ENCODE data around the gene ACSM5.
"Not testable (repeated sequence)": the region's sequence is repeated elsewhere in the genome, so short reads cannot be mapped to it uniquely, and the experiment has no call there.

The ACSM5 gene

DNA sequence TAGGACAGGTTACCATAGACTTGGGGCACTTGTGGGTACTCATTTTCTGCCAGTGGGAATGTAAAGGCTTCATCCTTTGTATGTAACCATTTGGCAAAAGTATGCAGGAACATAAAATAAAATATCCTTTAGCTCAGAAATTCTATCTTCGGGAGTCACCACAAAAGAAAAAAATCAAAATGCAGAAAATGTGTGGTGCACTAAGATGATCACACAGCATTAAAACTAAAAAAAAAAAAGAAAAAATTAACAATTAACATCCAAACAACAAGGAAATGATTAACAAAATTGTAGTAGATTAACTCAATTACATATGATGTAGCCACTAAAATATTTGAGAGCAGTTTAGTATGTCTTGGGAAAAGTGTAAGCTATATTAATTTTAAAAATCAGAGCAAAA lies 31.4 kb downstream of the ACSM5 start:
- not testable (repeated sequence) for H3K4me3 Mint-ChIP-seq; DNase-seq (ENCODE audit: low spot score in 2 of 2); H3K27ac Mint-ChIP-seq (ENCODE audit: low read depth); H3K9me3 Mint-ChIP-seq; H3K27me3 Mint-ChIP-seq; H3K4me1 Mint-ChIP-seq; ATAC-seq (replicated peaks; ENCODE audit: extremely low read depth, poor library complexity, severe bottlenecking); H3K36me3 Mint-ChIP-seq (ENCODE audit: insufficient read depth)

DNA sequence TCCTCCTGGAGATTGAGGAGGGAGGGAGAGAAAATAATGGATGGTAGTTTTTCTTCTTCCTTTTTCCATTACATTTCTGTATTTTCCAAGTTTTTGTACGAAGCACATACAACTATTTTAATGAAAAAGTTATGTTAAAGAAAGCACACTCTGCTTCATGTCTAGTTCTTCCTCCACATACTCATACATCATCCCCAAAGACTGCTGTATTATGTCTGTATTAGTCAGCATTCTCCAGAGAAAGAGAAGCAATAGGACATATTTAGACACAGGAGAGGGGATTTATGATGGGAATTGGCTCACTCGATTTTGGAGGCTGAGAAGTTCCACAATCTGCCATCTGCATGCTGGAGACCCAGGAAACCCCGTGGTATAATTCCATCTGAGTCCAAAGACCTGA lies 31.9 kb downstream of the ACSM5 start:
- no peak overlapping the region for H3K4me3 Mint-ChIP-seq
- H3K27ac Mint-ChIP-seq (ENCODE audit: low read depth): no peak overlapping the region
- H3K36me3 Mint-ChIP-seq (ENCODE audit: insufficient read depth): no peaks in the 10 kb centered on the region
- no peak for DNase-seq (ENCODE audit: low spot score in 2 of 2)
- ATAC-seq (replicated peaks; ENCODE audit: extremely low read depth, poor library complexity, severe bottlenecking): no peak
- no peaks in the 10 kb centered on the region for H3K4me1 Mint-ChIP-seq
- H3K9me3 Mint-ChIP-seq: no peaks in the 10 kb centered on the region
- no peaks in the 10 kb centered on the region for H3K27me3 Mint-ChIP-seq

DNA sequence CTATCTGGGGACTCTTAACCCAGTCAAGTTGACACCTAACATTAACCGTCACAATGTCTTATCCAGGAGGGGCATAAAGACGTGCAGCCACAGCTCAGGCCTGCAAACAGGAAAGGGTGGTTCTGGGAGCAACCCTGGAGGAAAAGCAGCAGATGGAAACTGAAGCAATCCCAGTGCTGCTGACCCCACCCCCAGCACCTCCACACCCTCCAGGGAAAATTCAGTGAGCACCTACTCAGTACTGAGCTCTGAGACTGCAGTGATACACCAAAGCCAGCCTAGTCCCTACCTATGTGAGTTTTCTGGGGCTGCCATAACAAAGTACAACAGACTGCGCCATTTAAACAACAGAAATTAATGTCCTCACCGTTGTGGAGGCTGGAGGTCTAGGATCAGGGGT lies 32.5 kb downstream of the ACSM5 start:
- H3K9me3 Mint-ChIP-seq; H3K27me3 Mint-ChIP-seq; H3K4me1 Mint-ChIP-seq; H3K4me3 Mint-ChIP-seq; DNase-seq (ENCODE audit: low spot score in 2 of 2); ATAC-seq (replicated peaks; ENCODE audit: extremely low read depth, poor library complexity, severe bottlenecking); H3K36me3 Mint-ChIP-seq (ENCODE audit: insufficient read depth); H3K27ac Mint-ChIP-seq (ENCODE audit: low read depth): not testable (repeated sequence)

DNA sequence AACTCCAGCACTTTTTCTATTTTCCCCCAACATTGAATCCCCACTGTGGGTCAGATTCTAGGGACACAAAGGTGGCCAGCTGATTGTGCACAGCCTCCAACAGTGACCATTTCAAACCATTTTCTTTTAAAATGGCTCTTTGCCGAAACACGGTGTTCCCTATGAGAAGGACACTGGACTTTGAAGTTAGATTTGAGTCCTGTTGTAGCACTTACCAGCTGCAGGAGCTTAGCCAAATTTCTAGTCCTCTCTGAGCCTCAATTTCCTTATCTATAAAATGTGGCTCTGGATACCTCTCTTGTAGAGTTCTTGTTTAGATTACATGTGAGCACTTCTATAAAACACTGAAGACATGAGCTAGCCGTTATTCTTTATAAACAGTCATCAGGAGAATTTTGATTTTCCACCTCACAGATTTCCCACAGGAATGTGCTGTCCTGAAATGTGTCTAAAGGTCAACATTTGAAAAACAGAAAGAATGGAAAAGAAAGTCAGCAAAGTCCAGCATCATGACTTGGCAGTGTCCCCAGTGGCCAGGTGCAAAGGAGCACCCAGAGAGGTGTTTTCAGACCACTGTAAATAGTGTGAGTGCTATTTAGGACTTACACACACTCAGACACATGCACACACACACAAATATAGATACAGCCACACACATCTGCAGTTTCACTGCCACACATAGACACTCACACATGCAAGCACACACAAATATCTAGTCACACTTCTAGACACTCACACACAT lies 37.5 kb downstream of the ACSM5 start:
- H3K4me3 Mint-ChIP-seq; H3K4me1 Mint-ChIP-seq; H3K27ac Mint-ChIP-seq (ENCODE audit: low read depth); ATAC-seq (replicated peaks; ENCODE audit: extremely low read depth, poor library complexity, severe bottlenecking); H3K9me3 Mint-ChIP-seq; H3K27me3 Mint-ChIP-seq; H3K36me3 Mint-ChIP-seq (ENCODE audit: insufficient read depth); DNase-seq (ENCODE audit: low spot score in 2 of 2): not testable (repeated sequence)

DNA sequence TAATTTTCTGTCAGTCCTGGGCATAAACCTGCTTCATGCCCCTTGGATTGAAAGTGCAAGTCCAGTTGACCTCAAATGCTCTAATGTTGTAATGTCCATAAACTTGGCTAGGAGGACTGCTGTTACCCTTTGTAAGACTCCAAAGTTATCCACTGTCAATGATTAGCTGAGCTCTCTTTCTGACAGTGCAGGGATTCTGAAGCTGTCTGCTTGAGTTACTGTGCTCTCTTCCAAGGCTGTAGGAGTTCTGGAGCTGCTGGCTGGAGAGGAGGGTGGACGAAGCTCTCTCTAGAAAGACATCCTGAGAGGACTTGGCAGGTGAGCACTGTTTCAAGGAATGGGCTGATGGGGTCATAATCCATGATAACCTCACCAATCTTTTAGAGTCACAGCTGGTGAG lies 42.0 kb downstream of the ACSM5 start, which contains the start of gene ACSM2A:
Gene ACSM2A, plus strand, starts transcription at position 158 of the 400 bp plus-strand sequence. CDS start 8,594 bp downstream, outside the sequence.
- not testable (repeated sequence) for H3K4me1 Mint-ChIP-seq; H3K27me3 Mint-ChIP-seq; H3K27ac Mint-ChIP-seq (ENCODE audit: low read depth); ATAC-seq (replicated peaks; ENCODE audit: extremely low read depth, poor library complexity, severe bottlenecking); H3K9me3 Mint-ChIP-seq; H3K36me3 Mint-ChIP-seq (ENCODE audit: insufficient read depth); H3K4me3 Mint-ChIP-seq; DNase-seq (ENCODE audit: low spot score in 2 of 2)

DNA sequence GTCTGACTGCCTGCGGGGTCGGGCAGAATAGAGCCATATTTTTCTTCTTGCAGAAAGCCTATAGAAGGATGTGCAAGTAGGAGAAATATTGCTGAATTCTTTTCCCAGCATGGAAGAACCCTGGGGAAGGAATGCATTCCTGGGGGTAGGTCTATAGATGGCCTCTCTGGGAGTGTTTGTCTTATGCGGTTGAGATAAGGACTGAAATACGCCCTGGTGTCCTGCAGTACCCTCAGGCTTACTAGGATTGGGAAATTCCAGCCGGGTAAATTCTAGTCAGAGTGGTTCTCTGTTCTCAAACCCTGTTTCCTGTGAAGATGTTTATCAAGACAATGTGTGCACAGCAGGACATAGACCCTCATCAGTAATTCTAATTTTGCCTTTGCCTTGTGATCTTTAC lies 44.3 kb downstream of the ACSM5 start:
- H3K4me1 Mint-ChIP-seq; H3K27me3 Mint-ChIP-seq; ATAC-seq (replicated peaks; ENCODE audit: extremely low read depth, poor library complexity, severe bottlenecking); H3K36me3 Mint-ChIP-seq (ENCODE audit: insufficient read depth); H3K27ac Mint-ChIP-seq (ENCODE audit: low read depth); DNase-seq (ENCODE audit: low spot score in 2 of 2); H3K4me3 Mint-ChIP-seq; H3K9me3 Mint-ChIP-seq: not testable (repeated sequence)

DNA sequence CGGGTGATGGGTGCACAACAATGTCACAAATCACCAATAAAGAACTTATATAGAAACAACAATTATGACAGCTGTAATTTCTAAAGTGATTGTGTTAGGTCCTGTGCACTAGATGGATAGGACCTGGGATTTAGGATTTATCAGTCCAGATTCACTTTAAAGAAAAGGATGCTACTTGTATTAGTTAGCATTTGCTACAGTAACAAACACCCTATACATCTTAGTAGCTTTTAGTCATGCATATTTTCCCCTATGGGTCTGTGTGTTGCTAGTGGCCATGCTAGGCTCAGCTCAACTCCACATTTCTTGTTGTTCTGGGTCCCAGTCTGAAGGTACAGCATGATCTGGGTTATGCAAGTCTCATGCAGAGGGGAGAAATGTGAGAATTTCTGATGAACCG lies 49.9 kb downstream of the ACSM5 start:
- H3K4me1 Mint-ChIP-seq; DNase-seq (ENCODE audit: low spot score in 2 of 2); H3K9me3 Mint-ChIP-seq; H3K27me3 Mint-ChIP-seq; H3K27ac Mint-ChIP-seq (ENCODE audit: low read depth); H3K36me3 Mint-ChIP-seq (ENCODE audit: insufficient read depth); ATAC-seq (replicated peaks; ENCODE audit: extremely low read depth, poor library complexity, severe bottlenecking); H3K4me3 Mint-ChIP-seq: not testable (repeated sequence)

DNA sequence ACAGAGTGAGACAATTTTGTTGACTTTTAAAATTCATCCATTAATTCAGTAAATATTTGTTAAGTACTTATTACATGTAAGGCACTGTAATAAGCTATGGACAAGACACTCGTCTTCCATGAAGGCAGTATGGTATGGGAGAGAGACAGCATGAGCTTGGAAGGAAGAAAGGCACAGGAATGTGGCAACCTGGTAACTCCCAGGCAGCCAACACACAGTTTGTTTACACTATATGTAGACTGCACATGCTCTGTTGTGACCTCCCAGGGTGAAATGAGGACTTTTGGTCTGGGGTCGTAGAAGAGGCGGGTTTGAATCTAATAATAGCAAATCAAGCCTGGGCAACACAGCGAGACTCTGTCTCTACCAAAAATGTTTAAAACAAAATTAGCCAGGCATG lies 51.0 kb downstream of the ACSM5 start:
- not testable (repeated sequence) for ATAC-seq (replicated peaks; ENCODE audit: extremely low read depth, poor library complexity, severe bottlenecking); DNase-seq (ENCODE audit: low spot score in 2 of 2); H3K27me3 Mint-ChIP-seq; H3K9me3 Mint-ChIP-seq; H3K4me3 Mint-ChIP-seq; H3K27ac Mint-ChIP-seq (ENCODE audit: low read depth); H3K4me1 Mint-ChIP-seq; H3K36me3 Mint-ChIP-seq (ENCODE audit: insufficient read depth)

DNA sequence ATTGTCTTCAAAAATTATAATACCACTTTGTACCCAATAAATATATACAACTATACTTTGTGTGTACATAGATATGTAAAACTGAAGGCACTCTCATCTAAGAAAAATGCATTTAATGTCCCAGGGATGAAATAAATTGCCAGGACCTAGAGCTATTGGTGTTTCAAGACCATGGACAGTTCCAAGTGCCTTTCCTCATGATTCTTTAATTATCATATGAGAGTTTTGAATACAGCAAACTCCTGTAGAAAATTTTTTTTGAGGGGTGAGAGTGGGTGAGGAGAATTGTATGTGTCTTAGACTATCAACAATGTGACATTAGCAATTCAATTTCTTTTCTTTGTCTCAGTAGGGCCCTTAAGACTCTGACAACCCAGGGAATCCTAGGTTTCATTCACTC lies 59.6 kb downstream of the ACSM5 start:
- H3K27me3 Mint-ChIP-seq; H3K36me3 Mint-ChIP-seq (ENCODE audit: insufficient read depth); H3K4me3 Mint-ChIP-seq; DNase-seq (ENCODE audit: low spot score in 2 of 2); ATAC-seq (replicated peaks; ENCODE audit: extremely low read depth, poor library complexity, severe bottlenecking); H3K4me1 Mint-ChIP-seq; H3K27ac Mint-ChIP-seq (ENCODE audit: low read depth): not testable (repeated sequence)
- H3K9me3 Mint-ChIP-seq: peaks cover 13% of the 10 kb centered on the region

DNA sequence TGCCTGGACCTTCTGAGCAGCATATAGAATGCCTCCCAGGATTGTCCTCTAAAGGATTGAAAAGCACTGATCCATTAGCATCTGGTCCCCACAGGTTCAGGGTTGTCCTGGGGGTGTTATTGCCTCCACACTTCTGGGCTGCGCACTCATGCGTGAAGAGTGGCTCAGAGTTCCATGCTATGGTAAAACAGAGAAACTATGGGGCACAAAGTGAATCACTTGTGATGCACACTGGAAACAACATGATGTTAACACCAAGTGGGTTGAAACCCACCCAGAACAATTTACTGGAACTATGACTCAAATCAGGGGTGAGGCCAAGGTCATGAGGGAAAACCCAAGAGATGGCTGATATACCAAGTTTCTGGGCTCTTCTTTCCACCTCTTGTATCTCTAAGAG lies 60.6 kb downstream of the ACSM5 start:
- H3K27ac Mint-ChIP-seq (ENCODE audit: low read depth); H3K4me1 Mint-ChIP-seq; H3K27me3 Mint-ChIP-seq; DNase-seq (ENCODE audit: low spot score in 2 of 2); ATAC-seq (replicated peaks; ENCODE audit: extremely low read depth, poor library complexity, severe bottlenecking); H3K4me3 Mint-ChIP-seq; H3K36me3 Mint-ChIP-seq (ENCODE audit: insufficient read depth): not testable (repeated sequence)
- H3K9me3 Mint-ChIP-seq: peaks cover 11% of the 10 kb centered on the region

DNA sequence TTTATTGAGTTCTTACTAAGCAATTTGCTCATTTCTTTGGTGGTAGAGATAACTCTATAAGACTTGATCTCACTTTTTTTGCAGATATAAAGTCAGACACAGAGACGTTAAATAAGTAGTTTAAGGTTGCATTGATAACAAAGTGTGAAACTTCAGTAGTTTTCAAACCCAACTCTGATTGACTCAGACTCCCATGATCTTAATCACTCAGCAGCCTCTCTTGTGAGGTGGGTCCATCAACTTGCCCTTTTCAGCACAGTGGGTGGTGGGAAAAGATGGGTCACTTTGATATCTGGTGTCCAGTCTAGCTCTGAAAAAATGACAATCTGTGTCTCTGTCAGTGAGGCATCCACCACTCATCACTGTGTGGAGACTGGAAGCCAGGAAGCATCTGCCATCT lies 61.4 kb downstream of the ACSM5 start:
- not testable (repeated sequence) for H3K36me3 Mint-ChIP-seq (ENCODE audit: insufficient read depth); DNase-seq (ENCODE audit: low spot score in 2 of 2); H3K27ac Mint-ChIP-seq (ENCODE audit: low read depth); ATAC-seq (replicated peaks; ENCODE audit: extremely low read depth, poor library complexity, severe bottlenecking); H3K4me3 Mint-ChIP-seq; H3K4me1 Mint-ChIP-seq; H3K27me3 Mint-ChIP-seq
- H3K9me3 Mint-ChIP-seq: peaks cover 11% of the 10 kb centered on the region

DNA sequence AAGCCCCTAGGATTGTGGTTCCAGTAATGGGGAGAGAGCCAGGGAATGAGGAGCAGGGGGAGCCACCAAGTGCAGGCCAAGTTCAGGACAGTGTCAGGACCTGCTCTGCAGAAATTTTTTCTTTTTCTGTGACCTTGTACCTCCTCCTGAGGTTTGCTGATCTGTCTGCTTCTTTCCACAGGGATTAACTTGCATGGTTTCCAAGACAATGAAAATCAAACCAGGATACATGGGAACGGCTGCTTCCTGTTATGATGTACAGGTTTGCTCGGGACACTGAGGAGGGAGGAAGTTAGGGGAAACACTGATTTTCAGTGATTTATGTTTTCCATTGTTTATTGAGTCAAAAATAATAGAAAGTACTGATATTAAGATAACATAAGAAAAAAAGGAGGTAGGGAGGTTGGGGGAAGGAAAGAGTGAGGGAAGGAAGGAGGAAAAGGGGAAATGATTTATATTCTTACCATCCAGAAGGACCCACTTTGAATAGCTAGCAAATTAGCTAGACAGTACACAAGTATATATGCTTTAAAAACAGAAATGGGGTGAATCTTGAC lies 67.9 kb downstream of the ACSM5 start:
- not testable (repeated sequence) for H3K36me3 Mint-ChIP-seq (ENCODE audit: insufficient read depth); H3K4me1 Mint-ChIP-seq; DNase-seq (ENCODE audit: low spot score in 2 of 2); H3K4me3 Mint-ChIP-seq; ATAC-seq (replicated peaks; ENCODE audit: extremely low read depth, poor library complexity, severe bottlenecking); H3K27ac Mint-ChIP-seq (ENCODE audit: low read depth); H3K9me3 Mint-ChIP-seq
- H3K27me3 Mint-ChIP-seq: peaks cover 27% of the 10 kb centered on the region

DNA sequence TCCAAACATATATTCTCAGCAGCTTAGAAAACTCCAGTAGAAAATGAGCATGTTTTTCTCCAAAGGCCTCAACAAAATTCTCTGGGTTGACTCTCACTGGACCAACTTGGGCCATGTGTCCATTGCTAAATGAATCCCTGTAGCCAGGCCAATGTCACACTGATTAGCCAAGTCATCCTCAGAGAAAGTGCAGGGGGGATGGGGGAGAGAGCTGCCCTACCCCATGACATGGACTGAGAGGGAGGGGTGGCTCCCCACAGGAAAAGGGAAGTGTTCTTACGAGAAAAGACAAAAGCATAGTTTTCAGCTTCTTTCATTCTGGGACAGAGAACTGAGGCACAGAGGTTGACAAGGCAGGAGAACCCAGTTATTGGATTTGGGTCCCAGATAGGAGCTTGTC lies 74.7 kb downstream of the ACSM5 start:
- ATAC-seq (replicated peaks; ENCODE audit: extremely low read depth, poor library complexity, severe bottlenecking); H3K36me3 Mint-ChIP-seq (ENCODE audit: insufficient read depth); H3K4me3 Mint-ChIP-seq; DNase-seq (ENCODE audit: low spot score in 2 of 2); H3K4me1 Mint-ChIP-seq; H3K27ac Mint-ChIP-seq (ENCODE audit: low read depth); H3K9me3 Mint-ChIP-seq: not testable (repeated sequence)
- peaks cover 23% of the 10 kb centered on the region for H3K27me3 Mint-ChIP-seq

All from central memory CD8-positive, alpha-beta T cell (primary cell).